Posterior vena cava (tissue), 2 donors: ENCODE data around the gene CYP17A1. TPM values are rescaled to one million over a fixed set of nuclear protein-coding genes. Genes with fewer than 3 reads are reported as not detected.
A peak's percentile ranks its signal among the peaks of the same experiment; 100 is the strongest.

Source experiments
- DNase-seq: peaks from one replicate; pipeline ENCODE4 v3.0.0-alpha.2; 2020; ENCODE audit warnings: low spot score
- intact Hi-C, 2 donors: fragments of 100-400 bp; cut with DNase I; formaldehyde crosslinking; loops; one replicate each; pipeline versions ENCODE4 v1.14.1 to v1.14.2; 2022 to 2023
- total RNA-seq, 2 donors: library from RNA; stranded (reverse); fragmentation: NEBNext Ultra II Directional; extraction: Animal tissue kit (Norgen Biotek cat#: 25700); gene quantifications; one replicate each; pipeline ENCODE4 v1.2.1, GENCODE V29; 2021
- donor health status: DM: yes; HTN: yes; CAD: no.
- donor health status: DM: yes; HTN: yes; CAD: no.

The CYP17A1 gene
- total RNA-seq, 2 donors from 2014 or later: 1.6 TPM; not detected in 1

DNA sequence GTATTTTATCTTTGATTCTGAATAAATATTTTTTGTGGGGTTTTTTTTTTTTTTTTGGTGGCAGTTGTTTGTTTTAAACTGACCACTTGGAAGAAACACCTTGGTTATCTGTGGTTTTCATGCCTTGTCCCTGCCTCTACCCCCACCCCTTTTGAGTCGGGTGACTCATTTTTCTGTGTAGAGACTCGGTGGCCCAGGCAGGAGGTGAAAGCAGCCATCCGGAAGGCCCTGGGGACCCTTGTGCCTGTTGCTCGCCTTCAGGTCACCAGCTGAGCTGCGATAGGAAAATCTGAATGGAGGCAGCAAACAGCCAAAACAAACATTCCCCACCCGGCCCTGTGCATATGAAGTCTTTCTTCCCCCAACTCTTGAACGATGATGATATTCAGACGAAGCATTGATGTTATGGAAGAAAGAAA is 22.8 kb downstream of the CYP17A1 start:
- intact Hi-C loops: loop anchor here (5.0 to 10.0 kb wide), 2 partner anchors 67 to 80 kb away; no protein-coding TSS in a partner anchor
- DNase-seq: peak; percentile 88

- intact Hi-C loops: loop anchor here (5.0 to 10.0 kb wide), 2 partner anchors 67 to 79 kb away; no protein-coding TSS in a partner anchor
- DNase-seq: peak; percentile 83
Observed at GRCh38 chr10:102813734-102814452, 23.3 kb downstream of the CYP17A1 start.

DNA sequence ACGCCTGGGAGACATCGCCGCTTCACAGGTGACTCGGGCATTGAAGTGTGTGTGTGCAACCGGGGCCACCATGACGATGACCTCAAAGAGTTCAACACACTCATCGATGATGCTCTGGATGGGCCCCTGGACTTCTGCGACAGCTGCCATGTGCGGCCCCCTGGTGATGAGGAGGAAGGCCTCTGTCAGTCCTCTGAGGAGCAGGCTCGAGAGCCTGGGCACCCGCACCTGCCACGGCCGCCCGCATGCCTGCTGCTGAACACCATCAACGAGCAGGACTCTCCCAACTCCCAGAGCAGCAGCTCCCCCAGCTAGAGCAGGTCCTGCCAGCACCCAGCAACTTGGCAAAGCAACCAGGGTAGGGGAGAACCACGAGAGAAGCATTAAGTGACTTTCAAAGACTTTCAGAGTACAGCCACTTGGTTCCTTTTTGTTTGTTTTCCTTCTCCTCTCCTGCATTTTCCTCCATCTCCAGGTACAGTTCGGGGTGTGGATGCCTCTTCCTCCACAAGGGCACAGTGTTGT is 24.1 kb downstream of the CYP17A1 start:
- intact Hi-C loops: loop anchor here (5.0 to 10.0 kb wide), 2 partner anchors 66 to 78 kb away; no protein-coding TSS in a partner anchor
- DNase-seq: no peak

GRCh38 chr10:102812231-102812876 is 24.9 kb downstream of the CYP17A1 start:
- no peak for DNase-seq
- intact Hi-C loops: loop anchor here (5.0 to 10.0 kb wide), 2 partner anchors 65 to 78 kb away; no protein-coding TSS in a partner anchor

DNA sequence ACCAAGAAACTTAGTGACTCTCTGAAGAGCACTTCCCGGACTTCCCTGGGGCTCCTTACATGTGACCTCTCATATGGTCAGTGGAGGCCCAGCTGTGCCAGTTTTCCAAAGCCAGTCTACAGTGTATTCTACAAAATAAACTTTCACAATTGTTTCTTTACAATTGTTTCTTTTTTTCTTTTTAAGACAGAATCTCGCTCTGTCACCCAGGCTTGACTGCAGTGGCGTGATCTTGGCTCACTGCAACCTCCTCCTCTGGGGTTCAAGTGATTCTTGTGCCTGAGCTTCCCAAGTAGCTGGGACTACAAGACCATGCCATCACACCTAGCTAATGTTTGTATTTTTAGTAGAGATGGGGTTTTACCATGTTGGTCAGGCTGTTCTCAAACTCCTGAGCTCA is 25.9 kb downstream of the CYP17A1 start:
- no peak for DNase-seq
- intact Hi-C loops: loop anchor here (5.0 to 10.0 kb wide), 2 partner anchors 64 to 77 kb away; no protein-coding TSS in a partner anchor

- no peak for DNase-seq
- intact Hi-C loops: no loop called here
Observed at GRCh38 chr10:102808380-102808779, 28.8 kb downstream of the CYP17A1 start.

- no peak for DNase-seq
- intact Hi-C loops: no loop called here
Observed at GRCh38 chr10:102804382-102805055, 32.7 kb downstream of the CYP17A1 start.

- intact Hi-C loops: no loop called here
- DNase-seq: peak; percentile 92
Observed at GRCh38 chr10:102802920-102803534, 34.2 kb downstream of the CYP17A1 start.

DNA sequence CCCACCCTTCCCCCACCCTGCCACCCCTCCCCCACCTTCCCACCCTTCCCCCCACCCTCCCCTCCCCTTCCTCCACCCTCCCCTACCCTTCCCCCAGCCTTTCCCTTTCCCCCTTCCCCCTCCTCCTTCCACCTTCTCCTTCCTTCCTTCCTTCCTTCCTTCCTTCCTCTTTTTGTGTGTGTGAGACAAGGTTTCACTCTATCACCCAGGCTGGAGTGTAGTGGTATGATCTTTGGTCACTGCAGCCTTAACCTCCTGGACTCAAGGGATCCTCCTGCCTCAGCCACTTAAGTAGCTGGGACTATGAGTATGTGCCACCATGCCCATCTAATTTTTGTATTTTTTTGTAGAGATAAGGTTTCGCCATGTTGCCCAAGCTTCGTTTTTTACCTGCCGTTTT is 35.2 kb downstream of the CYP17A1 start:
- no peak for DNase-seq
- intact Hi-C loops: no loop called here

GRCh38 chr10:102801496-102801895 is 35.7 kb downstream of the CYP17A1 start:
- DNase-seq: no peak
- intact Hi-C loops: no loop called here

DNA sequence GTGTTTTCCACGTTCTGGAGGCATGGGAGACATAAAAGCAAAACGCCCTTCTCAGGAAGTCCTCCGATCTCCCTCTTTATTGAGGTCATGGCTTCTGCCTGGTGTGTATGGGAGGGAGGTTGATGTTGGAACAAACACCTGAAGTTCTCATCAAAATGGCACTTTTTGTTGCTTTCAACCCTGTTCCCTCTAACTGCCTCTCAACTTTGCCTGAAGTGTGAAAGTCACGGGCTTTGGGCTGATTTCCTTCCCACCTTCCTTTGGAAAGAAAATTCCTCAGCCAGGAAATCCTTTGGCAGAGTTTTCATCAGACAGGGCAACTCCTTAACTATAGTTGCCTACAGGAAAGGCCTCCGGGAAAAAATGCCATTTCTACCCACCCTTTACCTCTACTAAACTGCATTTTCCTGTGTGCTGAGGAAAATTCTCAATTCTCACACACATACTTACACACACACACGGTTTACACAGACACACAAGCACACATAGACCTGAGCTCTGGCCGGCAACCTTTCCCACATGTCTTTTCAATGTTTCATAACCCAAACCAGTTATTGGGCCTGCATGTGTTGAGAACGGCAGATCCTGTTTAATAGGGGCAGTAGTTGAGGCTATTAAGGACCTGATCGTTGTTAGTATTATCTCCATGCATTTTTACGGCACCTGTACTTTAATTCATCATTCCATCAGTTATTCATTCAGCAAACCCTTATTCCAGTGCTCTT is 36.4 kb downstream of the CYP17A1 start:
- DNase-seq: no peak
- intact Hi-C loops: no loop called here

GRCh38 chr10:102799691-102800471 is 37.3 kb downstream of the CYP17A1 start:
- peak; percentile 80 for DNase-seq
- intact Hi-C loops: no loop called here

- DNase-seq: peak; percentile 97
- intact Hi-C loops: no loop called here
Observed at GRCh38 chr10:102796407-102797176, 40.6 kb downstream of the CYP17A1 start.

- intact Hi-C loops: no loop called here
- peak; percentile 5 for DNase-seq
Observed at GRCh38 chr10:102795453-102796406, 41.5 kb downstream of the CYP17A1 start.

GRCh38 chr10:102791754-102792395 is 45.3 kb downstream of the CYP17A1 start:
- intact Hi-C loops: no loop called here

GRCh38 chr10:102785818-102786217 is 51.4 kb downstream of the CYP17A1 start:
- DNase-seq: no peak
- intact Hi-C loops: no loop called here

More at GRCh38 chr10:102791754-102792395, 45.3 kb downstream of the CYP17A1 start:
- DNase-seq: peak; percentile 37
